Measurements from ENCODE around the gene MYCBP2.
"Not testable (repeated sequence)": the region's sequence is repeated elsewhere in the genome, so short reads cannot be mapped to it uniquely, and the experiment has no call there.

The MYCBP2 gene

DNA sequence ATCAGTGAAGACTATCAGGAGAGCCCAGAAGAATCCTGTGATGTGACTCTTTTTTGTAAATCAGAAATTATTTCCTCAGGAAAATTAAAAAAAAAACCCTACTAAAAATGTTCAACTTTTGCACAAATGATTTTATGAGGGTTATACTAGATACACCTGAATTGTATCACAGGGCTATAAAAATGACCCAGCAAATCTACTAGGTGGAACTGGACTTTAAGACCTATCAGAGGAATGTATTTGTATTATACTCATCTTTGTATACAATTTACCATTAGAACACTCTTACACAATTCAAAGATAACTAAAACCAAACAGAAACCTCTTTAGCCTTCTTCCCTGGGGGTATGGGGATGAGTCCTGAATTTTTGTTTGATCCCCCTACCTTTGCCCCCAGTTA lies 307.1 kb downstream of the MYCBP2 start:
- no peak for DNase-seq

DNA sequence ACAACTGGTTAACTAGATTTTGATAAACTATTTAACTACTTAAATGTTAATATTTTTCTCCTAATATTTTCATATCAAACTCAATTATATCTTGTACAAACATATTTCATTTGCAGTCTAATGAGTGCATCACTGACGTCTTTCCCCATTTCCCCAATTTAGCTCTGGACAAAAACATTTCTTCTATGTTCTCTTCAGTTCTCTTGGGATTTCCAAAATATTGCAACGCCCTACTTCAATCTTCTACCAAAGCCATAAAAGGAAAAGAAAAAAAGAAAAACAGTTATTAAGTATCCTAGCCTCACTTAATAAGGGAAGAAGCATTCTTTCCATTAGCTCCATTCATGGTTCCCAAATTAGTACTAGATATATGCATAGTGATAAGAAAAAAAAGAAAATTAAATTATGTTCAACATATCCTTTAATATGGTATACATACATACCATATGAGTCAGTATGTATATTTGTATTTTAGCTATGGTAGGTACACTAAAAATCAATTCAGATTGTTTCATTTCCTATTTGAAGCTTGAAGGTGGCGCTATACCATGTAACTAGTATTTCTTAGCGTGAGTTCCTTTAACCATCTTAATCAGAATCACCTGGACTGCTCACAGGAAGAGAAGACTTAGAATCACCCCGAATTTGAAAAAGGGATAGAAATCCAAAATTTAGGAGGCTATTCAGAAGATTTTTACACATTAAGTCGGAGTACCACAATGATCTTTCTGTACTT lies 309.8 kb downstream of the MYCBP2 start:
- no peak for DNase-seq

DNA sequence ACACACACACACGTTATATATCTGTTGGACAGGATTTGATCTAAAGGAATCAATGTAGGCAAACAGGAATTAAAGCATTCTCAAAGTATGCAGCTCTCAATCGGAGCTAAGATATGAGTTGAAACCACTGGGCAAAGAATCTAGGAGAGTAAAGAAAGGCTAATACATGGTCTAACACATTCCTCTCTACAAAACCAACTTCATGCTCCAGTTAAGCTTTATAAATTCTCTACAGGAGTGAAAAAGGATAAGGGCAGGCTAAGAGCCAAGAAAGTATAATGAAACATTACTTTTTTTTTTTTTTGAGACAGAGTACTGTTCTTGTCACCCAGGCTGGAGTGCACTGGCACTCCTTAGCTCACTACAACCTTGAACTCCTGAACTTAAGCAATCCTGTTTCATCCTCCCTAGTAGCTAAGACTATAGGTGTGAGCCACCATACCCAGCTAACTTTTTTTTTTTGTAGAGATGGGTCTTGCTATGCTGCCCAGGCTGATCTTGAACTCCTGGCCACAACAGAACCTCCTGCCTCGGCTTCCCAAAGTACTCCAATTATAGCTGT lies 310.6 kb downstream of the MYCBP2 start:
- DNase-seq: no peak

DNA sequence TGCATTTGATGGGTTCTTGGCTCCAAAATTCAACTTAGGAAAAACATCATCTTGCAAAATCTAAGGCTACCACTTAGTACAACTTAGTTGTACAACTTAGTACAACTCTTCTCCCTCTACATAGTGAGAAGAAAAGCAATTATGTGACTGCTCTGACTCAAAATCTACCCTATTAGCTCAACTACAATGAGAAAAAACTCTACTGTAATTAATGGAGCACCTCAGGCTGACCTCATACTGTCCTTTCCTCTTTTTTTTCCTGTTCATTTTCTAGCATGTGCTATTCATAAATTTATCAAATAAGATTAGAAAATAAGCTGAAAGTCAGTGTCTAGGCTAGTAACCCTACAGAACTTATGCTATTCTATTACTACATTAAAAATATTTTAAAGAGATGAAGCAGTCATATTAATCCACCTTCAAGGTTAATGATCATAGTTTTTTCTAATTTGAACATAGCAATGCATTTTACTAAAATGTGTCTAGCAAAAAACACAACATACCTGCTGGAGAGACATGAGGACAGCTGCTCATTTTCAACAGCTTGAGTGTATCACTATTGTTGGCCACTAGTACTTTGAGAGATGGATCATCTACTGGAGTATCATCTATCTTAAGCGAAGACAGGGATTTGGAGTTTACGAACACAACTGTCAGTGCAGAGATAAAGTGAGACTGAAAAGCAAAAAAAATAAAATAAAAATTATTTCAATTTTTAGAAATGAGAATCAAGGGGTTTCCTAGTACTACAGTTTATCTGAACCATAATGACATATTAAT lies 311.8 kb downstream of the MYCBP2 start:
- no peak for DNase-seq

DNA sequence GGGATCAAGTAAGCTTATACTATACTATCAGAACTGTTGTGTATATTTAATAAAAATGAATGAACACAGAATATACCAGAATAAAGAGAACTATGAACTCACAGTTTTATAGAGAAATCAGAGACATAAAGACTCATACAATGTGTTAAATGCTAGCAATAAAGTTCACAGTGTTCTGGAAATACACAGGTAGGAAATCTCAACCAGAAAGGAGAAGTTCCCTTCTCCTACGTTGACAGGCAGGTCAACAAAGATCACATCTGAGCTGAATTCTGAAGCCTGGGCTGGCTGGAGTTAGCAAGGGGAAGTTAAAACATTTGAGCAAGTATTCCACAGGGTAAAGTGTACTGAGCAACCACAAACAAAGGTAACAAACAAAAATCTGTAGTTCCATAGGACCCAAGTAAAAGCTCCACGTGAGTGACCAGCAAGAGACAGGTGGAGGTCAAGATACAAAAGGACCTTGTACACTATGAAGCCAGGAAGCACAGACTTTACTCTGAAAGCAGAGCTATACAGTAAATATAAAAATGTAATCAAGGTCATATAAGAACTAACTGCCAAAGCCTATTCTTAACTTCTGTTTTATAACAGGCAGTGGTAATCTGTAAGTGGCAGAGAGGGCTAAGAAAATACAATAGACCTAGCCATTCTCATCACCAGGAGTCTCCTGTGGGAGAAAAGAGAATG lies 312.9 kb downstream of the MYCBP2 start:
- DNase-seq: no peak

DNA sequence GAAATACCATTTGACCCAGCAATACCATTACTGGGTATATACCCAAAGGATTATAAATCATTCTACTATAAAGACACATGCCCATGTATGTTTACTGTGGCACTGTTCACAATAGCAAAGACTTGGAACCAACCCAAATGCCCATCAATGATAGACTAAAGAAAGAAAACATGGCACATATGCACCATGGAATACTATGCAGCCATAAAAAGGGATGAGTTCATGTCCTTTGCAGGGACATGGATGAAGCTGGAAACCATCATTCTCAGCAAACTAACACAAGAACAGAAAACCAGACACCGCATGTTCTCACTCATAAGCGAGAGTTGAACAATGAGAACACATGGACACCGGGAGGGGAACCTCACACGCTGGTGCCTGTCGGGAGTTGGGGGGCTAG lies 317.2 kb downstream of the MYCBP2 start:
- DNase-seq: not testable (repeated sequence)

DNA sequence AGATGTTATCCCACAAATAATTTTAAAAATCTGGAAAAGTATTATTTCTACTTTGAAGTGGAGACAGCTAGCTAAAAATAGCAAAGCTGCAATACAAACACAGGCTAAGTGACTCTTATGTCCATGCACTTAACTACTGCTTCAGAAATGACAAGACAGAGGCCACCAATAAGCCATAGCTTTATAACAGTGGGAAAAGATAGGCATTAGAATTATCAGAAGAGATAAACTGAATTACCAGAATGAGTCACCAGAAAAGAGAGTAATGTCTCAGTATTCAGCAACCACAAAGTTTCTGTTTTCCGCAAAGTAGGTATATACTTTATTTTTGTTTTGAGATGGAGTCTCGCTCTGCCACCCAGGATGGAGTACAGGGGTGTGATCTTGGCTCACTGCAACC lies 317.9 kb downstream of the MYCBP2 start:
- no peak for DNase-seq

DNA sequence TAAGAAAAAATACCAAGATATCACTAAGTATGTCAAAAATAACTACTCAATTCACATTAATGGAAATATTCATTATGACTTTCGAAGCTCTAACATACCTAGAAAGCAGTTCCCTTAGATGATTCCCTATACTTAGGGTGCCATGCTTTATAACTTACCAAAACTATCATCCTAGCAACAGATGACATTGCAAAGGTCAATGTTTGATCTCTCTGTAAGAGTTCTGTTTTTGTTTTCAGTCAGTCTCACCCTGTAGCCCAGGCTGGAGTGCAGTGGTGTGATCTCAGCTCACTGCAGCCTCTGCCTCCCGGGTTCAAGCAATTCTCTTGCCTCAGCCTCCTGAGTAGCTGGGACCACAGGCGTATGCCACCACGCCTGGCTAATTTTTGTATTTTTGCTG lies 318.6 kb downstream of the MYCBP2 start:
- DNase-seq: not testable (repeated sequence)

DNA sequence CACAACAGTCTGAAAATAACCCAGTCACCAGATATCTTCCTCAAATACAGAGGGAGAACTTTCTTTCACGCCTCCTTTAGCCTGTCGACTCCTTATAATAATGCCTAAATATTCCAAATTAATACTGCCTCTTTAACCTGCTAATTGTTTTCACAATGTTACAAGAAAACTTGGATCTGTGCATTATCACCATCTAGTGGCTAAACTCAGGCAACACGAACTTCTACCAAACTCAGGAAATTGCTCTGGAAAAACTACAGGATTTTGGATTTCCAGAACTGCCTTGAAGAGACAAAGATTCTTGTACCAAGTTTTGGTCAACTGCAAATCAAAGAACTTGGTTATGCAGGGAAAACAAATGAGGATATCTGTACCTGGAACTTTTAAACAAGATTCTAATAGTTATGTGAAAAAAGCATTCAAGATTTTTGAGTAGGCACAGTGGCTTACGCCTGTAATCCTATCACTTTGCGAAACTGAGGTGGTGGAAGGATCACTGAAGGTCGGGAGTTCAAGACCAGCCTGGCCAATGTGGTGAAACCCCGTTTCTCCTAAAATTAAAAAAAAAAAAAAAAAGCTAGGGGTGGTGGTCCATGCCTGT lies 324.2 kb downstream of the MYCBP2 start:
- DNase-seq: no peak

DNA sequence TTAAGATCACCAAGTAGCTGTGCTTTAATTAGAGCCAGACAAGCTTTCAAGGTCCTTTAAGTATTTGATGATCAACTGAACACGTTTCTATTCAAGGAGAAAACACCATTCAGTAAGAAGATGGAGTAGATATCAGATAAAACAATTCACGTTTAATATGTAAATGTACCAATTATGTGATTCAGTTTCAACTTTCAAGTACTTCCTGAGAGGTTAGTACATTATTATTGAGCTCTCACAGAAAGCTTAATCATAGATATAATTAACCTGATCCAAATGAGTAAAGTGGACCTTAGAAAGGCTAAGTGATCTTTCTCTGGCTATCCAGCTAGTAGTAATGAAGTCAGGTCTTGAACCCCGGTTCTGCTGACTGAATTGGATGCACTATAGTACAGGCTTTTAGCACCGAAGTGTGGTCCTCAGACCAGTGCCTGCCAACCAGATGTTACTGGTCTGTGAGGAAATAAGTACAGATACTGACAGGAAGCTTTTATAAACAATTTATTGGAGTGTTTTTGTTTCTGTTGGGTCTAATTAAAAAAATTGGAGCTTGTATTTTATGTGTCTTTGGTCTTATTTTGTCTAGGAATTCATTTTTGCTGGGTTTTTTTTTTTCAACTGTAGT lies 324.8 kb downstream of the MYCBP2 start:
- no peak for DNase-seq

DNA sequence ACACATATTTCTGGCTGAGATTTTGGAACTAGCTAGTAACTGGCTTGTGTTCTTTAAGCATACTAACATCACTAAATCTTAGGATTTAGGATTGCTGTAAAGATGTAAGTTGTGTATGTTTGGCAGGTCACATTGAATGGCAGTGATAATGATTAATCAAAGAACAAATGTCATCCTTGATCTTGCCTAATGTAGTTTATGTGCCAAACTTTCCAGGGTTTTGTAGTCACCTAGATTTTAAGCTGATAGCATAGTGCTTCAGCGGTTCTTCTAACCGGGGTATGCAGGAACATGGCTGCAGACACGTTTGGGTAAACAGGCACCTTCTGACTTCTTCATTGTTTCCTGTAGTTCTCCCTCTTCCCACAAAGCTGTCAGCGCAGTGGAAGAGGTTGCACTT lies 325.4 kb downstream of the MYCBP2 start:
- DNase-seq: no peak

DNA sequence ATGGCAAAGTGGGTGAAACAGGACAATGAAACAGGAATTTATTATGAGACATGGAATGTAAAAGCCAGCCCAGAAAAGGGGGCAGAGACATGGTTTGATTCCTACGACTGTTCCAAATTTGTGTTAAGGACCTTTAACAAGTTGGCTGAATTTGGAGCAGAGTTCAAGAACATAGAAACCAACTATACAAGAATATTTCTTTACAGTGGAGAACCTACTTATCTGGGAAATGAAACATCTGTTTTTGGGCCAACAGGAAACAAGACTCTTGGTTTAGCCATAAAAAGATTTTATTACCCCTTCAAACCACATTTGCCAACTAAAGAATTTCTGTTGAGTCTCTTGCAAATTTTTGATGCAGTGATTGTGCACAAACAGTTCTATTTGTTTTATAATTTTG lies 326.4 kb downstream of the MYCBP2 start:
- DNase-seq: no peak

Data from activated CD8-positive, alpha-beta memory T cell treated with anti-CD3 and anti-CD28 coated beads for 24 hours (primary cell).